SK-N-SH (cell line): ENCODE measurements around the gene MYRF.

Experiments used
- NFIC ChIP-seq: IDR thresholded peaks from 2 replicates; pipeline ENCODE4 v1.4.0; 2012; ENCODE audit warnings: borderline replicate concordance
- POLR2AphosphoS5 ChIP-seq: IDR thresholded peaks from 2 replicates; pipeline ENCODE4 v1.6.1; 2012; ENCODE audit warnings: low read depth, low read length
- TF ChIP-seq, protein P1 (sequence below): fragments of 150-350 bp; IDR thresholded peaks from 2 replicates; pipeline ENCODE4 v1.6.1; 2017; ENCODE audit warnings: antibody characterized with exemption, low read length, low read depth, borderline replicate concordance
- TF ChIP-seq, protein P2 (sequence below): fragments of 200-600 bp; sonication (generic); IDR thresholded peaks from 2 replicates; pipeline ENCODE4 v1.6.1; 2017; ENCODE audit warnings: antibody characterized with exemption, mild to moderate bottlenecking, moderate library complexity

DNA sequence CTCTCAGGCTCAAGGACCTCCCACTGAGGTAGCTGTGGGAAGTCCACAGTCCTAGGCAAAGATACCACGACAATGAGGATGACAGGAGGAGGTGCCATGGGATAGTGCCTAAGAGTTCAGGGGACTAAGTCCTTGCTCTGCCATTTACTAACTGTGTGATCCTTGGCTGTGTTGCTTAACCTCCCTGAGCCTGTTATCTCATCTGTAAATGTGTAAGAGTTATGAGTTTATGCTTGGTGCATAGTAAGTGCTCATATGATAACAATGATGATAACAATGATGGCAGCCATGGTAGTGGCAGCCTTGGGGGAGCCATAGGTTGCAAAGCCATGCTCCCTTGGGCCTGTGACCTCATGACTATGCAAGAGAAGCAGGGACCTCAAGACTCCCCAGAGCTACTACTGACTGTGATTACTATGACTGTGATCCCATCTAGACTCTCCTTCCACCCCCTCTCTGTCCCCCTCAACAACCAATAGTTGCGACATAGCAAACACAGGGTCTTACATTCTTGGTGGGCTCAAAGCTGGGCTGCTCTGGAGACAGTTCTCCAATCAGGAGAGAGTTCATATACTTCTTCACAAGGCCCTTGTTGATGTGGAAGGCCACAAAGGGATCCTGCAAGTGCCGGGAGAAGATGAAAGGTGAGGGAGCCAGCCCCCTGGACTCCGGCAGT is 60.4 kb downstream of the MYRF start:
- TF ChIP-seq, protein P1, sequence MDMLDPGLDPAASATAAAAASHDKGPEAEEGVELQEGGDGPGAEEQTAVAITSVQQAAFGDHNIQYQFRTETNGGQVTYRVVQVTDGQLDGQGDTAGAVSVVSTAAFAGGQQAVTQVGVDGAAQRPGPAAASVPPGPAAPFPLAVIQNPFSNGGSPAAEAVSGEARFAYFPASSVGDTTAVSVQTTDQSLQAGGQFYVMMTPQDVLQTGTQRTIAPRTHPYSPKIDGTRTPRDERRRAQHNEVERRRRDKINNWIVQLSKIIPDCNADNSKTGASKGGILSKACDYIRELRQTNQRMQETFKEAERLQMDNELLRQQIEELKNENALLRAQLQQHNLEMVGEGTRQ = no peak
- TF ChIP-seq, protein P2, sequence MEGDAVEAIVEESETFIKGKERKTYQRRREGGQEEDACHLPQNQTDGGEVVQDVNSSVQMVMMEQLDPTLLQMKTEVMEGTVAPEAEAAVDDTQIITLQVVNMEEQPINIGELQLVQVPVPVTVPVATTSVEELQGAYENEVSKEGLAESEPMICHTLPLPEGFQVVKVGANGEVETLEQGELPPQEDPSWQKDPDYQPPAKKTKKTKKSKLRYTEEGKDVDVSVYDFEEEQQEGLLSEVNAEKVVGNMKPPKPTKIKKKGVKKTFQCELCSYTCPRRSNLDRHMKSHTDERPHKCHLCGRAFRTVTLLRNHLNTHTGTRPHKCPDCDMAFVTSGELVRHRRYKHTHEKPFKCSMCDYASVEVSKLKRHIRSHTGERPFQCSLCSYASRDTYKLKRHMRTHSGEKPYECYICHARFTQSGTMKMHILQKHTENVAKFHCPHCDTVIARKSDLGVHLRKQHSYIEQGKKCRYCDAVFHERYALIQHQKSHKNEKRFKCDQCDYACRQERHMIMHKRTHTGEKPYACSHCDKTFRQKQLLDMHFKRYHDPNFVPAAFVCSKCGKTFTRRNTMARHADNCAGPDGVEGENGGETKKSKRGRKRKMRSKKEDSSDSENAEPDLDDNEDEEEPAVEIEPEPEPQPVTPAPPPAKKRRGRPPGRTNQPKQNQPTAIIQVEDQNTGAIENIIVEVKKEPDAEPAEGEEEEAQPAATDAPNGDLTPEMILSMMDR = no peak
- TF ChIP-seq NFIC (no peak), POLR2AphosphoS5 (no peak)
